Effector memory CD8-positive, alpha-beta T cell (primary cell): ENCODE results near the gene SPATA2L.
"Not testable (repeated sequence)": the region's sequence is repeated elsewhere in the genome, so short reads cannot be mapped to it uniquely, and the experiment has no call there.

ENCODE experiments used
- ATAC-seq: fragments of 150-1000 bp; cut with Tn5 transposase; replicated peaks from 2 replicates; pipeline ENCODE4 v1.10.0; 2021; ENCODE audit warnings: mild to moderate bottlenecking, moderate library complexity
- DNase-seq, 3 experiments: peaks; one replicate each; pipeline ENCODE4 v3.0.0; 2021
- H3K27ac Mint-ChIP-seq, 2 donors: one replicate each; pipeline ENCODE4 v1.8.0; 2022; ENCODE audit warnings: mild to moderate bottlenecking in 2 of 2, mixed read lengths in 2 of 2, moderate library complexity in 2 of 2
- H3K27me3 Mint-ChIP-seq, 2 donors: one replicate each; pipeline ENCODE4 v1.8.0; 2022; ENCODE audit warnings: mixed read lengths in 2 of 2
- H3K36me3 Mint-ChIP-seq: one replicate; pipeline ENCODE4 v1.8.0; 2022; ENCODE audit warnings: mild to moderate bottlenecking, moderate library complexity, mixed read lengths; ENCODE audit not compliant: insufficient read depth
- H3K4me1 Mint-ChIP-seq, 2 donors: one replicate each; pipeline ENCODE4 v1.8.0; 2022; ENCODE audit warnings: low read depth in 2 of 2, mixed read lengths in 2 of 2
- H3K4me3 Mint-ChIP-seq, 2 donors: one replicate each; pipeline ENCODE4 v1.8.0; 2022; ENCODE audit warnings: mild to moderate bottlenecking in 2 of 2, mixed read lengths in 2 of 2, moderate library complexity in 2 of 2
- H3K9me3 Mint-ChIP-seq, 2 donors: one replicate each; pipeline ENCODE4 v1.8.0; 2022; ENCODE audit warnings: mixed read lengths in 2 of 2

Gene SPATA2L

DNA sequence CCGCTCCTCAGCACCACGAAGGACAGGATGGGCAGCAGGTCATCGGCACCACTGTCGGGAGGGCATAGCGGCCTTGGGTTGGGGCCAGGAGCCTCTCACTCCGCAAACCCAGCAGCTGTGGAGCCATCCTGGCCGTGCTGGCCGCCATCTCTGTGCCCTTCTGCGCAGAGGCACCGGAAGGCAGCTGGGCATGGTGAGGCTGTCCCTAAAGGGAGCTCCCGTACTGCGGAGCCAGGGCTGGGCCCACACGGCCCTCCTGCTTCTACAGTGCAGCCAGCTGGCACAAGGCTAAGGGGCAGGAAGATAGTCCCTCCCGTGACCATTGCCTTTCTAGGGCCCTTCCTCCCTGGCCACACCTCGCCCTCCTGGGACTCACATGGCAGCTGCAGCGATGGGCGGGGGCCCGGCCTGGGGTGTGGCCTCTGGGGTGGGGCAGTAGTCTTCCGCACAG, 7.0 kb upstream of the SPATA2L start:
- ATAC-seq = no peak
- no peaks in the 10 kb centered on the region for H3K27me3 Mint-ChIP-seq
- H3K4me3 Mint-ChIP-seq = no peak overlapping the region

DNA sequence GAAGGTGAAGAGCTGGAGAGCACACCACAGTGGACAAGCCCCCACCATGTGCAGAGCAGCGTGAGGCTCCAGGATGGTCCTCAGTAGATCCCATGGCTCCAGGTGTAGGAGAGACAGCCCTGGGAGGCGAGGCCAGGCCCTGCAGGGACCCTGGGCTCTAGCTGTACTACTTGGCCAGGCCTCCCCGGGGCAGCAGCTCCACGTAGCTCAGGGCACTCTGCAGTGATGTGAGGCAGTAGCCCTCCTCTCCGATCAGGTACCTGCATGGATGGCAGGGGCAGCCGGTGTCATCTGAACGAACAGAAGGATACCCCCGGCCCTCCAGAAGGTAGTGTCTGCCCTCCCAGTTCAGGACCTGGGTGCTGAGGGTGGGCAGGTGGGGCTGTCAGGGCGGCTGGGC, 6.2 kb upstream of the SPATA2L start:
- Mint-ChIP-seq H3K27me3 (no peaks in the 10 kb centered on the region), H3K4me1 (peaks cover 5 to 8% of the 10 kb centered on the region in 2 donors), H3K4me3 (no peak overlapping the region), H3K27ac (no peak overlapping the region), H3K36me3 (peaks cover 3% of the 10 kb centered on the region), H3K9me3 (no peaks in the 10 kb centered on the region)
- DNase-seq (no peak), ATAC-seq (no peak)

More for the DNA sequence above, 7.0 kb upstream of the SPATA2L start:
- DNase-seq = no peak
- H3K27ac Mint-ChIP-seq = no peak overlapping the region
- peaks cover 3% of the 10 kb centered on the region for H3K36me3 Mint-ChIP-seq
- H3K4me1 Mint-ChIP-seq = peaks cover 5 to 8% of the 10 kb centered on the region in 2 donors
- H3K9me3 Mint-ChIP-seq = no peaks in the 10 kb centered on the region

DNA sequence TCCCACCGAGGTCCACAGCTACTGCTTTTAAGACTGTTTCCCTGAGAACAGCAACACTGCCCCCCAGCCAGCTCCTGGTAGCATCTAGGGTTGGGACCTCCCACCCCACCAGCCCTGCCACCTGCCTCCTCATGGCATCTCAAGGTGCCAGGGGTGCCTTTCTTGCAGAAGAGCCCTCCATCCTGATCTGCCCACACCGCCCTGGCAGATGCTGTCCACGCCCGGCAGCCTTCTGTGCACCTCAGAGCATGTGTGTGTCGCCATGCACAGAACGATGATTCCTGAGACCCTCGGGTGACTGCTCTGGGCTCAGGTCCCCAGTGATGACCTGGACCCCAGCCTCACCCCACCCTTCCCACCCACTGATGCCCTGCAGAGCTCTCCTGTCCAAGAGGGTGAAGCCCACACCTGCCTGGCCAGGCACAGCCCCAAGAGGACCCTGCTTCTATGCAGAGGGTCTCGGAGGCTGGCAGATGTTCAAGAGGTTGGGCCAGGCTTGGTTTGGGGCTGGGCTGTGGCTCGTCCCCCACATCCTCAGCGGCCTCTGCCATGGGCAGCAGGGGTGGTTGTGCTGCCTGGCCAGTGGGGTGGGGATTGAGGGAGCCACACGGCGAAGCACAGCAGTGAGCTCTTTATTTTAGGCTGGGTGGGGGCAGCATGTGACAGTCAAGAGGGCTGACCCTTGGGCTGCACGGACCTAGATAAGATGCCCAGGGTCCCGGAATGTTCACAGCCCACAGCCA, 5.2 kb upstream of the SPATA2L start:
- H3K27ac Mint-ChIP-seq = no peak overlapping the region
- no peaks in the 10 kb centered on the region for H3K9me3 Mint-ChIP-seq
- no peak overlapping the region for H3K4me3 Mint-ChIP-seq
- H3K4me1 Mint-ChIP-seq = peaks cover 5 to 8% of the 10 kb centered on the region in 2 donors
- ATAC-seq (no peak), DNase-seq (no peak)
- peaks cover 3% of the 10 kb centered on the region for H3K36me3 Mint-ChIP-seq
- H3K27me3 Mint-ChIP-seq = no peaks in the 10 kb centered on the region

DNA sequence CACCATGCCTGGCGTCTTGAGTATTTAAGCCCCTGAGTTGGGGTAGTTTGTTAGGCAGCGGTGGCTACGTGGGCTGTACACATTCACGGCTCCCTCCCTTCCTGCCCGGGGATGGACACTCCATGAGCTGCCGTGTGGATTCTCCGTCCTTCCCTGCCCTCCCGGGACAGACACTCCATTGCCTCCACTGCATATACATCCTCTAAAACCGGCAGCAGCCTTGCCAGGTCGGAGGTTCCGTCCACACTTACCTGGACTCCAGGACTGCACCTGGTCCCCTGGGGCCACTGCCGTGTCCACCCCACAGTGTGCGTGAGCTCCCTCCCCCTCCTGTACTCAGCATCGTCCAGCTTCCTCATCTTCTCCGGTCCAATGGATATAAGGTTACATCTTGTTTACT, 3.5 kb upstream of the SPATA2L start:
- Mint-ChIP-seq H3K4me3 (no peak overlapping the region), H3K9me3 (no peaks in the 10 kb centered on the region), H3K4me1 (peaks cover 8 to 9% of the 10 kb centered on the region in 2 donors), H3K27me3 (no peaks in the 10 kb centered on the region), H3K36me3 (peaks cover 16% of the 10 kb centered on the region), H3K27ac (no peak overlapping the region)
- no peak for ATAC-seq
- DNase-seq = no peak

DNA sequence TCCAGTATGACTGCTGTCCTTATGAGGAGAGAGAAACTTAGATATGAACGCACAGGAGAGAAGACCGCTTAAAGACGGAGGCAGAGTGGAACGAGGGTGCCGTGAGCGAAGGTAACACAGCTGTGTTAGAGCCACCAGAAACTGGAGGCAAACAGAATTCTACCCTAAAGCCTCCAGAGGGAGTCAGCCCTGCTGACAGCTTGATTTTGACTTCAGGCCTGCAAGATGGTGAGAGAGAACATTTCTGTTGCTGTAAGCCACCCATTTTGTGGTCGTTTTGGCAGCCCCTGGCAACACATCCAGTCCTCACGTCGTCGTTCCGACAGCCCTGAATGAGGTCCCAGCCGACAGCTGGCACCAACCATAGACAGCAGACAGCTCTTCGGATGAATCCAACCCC, 2.8 kb upstream of the SPATA2L start:
- H3K9me3 Mint-ChIP-seq = no peaks in the 10 kb centered on the region
- H3K27ac Mint-ChIP-seq = no peak overlapping the region
- ATAC-seq (no peak), DNase-seq (no peak)
- peaks cover 10 to 11% of the 10 kb centered on the region in 2 donors for H3K4me1 Mint-ChIP-seq
- H3K36me3 Mint-ChIP-seq = peaks cover 21% of the 10 kb centered on the region
- no peaks in the 10 kb centered on the region for H3K27me3 Mint-ChIP-seq
- no peak overlapping the region for H3K4me3 Mint-ChIP-seq

DNA sequence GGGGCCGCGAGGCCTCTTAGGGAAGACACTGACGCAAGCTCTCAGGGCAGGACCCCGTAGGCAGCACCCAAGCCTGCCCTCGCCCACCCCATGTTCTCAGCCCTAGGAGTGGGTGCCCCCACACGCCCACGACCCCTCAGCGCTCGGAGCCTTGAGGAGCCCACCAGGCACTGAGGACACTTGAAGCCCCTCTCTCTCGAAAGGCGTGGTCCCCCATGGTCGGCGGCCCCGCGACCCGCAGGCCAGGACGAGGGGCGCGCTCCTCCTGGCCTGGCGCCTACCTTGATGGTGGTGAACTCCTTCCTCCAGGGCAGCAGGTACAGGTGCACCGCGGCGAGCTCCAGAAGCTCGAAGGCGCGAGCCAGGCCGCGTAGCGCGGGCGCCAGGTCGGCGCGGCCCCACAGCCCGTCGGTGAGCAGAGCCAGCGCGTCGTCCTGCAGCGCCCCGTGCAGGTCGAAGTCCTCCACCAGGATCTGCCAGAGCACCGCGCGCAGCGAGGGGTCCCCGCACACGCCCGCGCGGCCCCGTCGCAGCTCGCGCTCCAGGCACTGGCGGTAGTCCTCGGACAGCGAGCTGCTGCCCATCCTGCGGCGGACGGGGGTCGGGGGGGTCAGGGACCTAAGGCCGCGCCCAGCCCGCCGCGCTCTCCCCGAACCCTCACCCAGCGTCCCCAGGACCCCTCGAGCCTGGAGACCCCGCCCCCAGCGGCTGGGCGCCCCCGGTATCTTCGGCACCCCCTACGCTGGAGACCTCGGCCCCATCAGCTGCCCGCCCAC, 668 bp downstream of the SPATA2L start:
- Mint-ChIP-seq H3K27me3 (no peaks in the 10 kb centered on the region), H3K9me3 (no peaks in the 10 kb centered on the region), H3K4me1 (peaks cover 7 to 20% of the 10 kb centered on the region in 2 donors), H3K27ac (peak overlapping the region; percentile 88 to 89), H3K4me3 (peak overlapping the region; percentile 77), H3K36me3 (peaks cover 45% of the 10 kb centered on the region)
- peak; percentile 36 for ATAC-seq
- DNase-seq = peak; percentile 56 to 61 (median 60)

DNA sequence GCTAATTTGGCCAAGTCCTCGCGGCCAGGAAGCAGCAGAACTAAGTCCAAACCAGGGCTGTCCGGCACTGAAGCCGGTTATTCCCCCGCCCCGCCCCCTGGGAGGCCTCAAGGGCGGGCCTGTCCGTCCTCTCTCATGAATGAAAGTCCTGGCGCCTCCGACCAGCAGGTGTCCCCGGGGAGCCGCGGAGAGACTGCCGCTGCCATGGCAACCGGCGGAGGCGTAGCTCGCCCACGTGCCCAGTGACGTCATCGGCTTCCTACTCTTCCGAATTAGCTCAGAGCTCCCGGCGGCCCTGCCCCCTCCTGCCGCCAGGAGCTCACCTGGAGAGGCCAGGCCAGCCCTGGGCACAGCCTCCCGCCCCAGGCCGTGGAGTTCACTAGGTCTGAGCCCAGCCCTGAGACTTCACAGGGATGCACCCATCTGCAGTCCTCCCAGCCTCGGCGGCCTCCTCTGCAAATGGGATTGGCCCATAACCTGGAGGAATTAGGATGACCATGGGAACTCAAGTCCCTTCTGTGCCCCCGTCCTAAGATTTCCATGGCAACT, 1.3 kb downstream of the SPATA2L start:
- H3K4me3 Mint-ChIP-seq = peak overlapping the region; percentile 77
- peak; percentile 92 to 93 (median 93) for DNase-seq

DNA sequence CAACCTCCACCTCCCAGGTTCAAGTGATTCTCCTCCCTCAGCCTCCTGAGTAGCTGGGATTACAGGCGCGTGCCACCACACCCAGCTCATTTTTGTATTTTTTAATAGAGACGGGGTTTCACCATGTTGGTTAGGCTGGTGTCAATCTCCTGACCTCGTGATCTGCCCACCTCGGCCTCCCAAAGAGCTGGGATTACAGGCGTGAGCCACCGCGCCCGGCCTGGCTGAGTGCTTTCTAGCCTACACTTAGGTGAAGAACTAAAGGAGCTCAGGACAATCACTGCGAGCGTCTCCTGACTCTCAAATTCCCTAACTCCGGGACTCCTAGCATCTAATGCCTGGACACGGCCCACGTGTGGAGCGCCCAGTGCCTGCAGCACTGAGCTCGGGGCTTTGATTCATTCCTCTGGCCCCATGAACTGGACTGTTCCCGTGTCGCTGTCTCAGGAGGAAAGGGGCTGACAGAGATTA, 1.8 kb downstream of the SPATA2L start:
- peaks cover 56% of the 10 kb centered on the region for H3K36me3 Mint-ChIP-seq
- peaks cover 5 to 27% of the 10 kb centered on the region in 2 donors for H3K4me1 Mint-ChIP-seq
- not testable (repeated sequence) for H3K9me3 Mint-ChIP-seq, DNase-seq, H3K27me3 Mint-ChIP-seq, ATAC-seq
- H3K27ac Mint-ChIP-seq = peak overlapping the region; percentile 88 to 89
- H3K4me3 Mint-ChIP-seq = peak overlapping the region; percentile 77

More for the DNA sequence above, 1.3 kb downstream of the SPATA2L start:
- Mint-ChIP-seq H3K9me3 (no peaks in the 10 kb centered on the region), H3K27ac (peak overlapping the region; percentile 88 to 89), H3K27me3 (no peaks in the 10 kb centered on the region), H3K36me3 (peaks cover 51% of the 10 kb centered on the region), H3K4me1 (peaks cover 5 to 23% of the 10 kb centered on the region in 2 donors)
- ATAC-seq = peak; percentile 22

DNA sequence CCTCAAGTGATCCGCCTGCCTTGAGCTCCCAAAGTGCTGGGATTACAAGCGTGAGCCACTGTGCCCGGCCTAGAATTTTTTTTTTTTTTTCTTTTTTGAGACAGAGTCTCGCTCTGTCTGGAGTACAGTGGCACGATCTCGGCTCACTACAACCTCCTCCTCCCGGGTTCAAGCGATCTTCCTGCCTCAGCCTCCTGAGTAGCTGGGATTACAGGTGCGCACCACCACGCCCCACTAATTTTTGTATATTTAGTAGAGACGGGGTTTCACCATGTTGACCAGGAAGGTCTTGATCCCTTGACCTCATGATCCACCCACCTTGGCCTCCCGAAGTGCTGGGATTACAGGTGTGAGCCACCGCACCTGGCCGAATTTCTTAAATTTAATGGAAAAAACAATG, 2.8 kb downstream of the SPATA2L start:
- Mint-ChIP-seq H3K4me1 (peaks cover 5 to 27% of the 10 kb centered on the region in 2 donors), H3K27ac (peak overlapping the region; percentile 73 to 88), H3K36me3 (peaks cover 58% of the 10 kb centered on the region)
- DNase-seq, H3K9me3 Mint-ChIP-seq, ATAC-seq, H3K27me3 Mint-ChIP-seq, H3K4me3 Mint-ChIP-seq: not testable (repeated sequence)

DNA sequence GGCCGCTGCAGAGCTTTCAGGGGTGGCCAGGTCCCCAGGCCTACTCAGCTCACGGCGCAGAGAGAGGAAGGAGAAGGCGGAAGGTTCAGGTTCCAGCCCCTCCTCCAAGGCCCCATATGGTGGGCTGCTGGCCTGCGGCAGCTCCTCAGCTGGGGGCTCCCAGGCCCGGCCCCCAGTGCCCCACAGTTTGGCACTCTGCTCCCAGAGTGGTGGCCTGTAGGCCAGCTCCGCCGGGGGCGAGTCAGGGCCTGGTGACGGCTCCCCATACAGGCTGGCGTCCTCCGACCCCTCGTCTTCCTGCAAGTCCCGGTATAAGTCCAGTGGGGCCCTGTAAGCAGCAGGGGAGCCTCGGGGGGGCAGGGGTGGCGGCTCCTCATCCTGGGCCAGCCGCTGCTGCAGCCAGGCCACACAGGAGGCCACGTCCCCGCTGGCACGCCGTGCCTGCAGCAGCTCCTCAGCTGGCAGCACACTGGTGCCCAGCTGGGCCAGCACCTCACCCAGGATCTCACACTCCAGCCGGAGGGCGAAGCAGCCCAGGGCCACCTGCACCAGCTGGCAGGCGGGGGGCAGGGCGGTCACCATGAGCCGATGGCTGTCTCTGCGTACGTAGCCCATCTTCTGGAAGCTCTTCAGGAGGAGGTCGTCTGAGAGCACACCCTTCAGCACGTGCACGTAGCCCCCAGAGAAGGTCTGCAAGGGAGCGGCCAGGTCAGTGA, 3.7 kb downstream of the SPATA2L start:
- Mint-ChIP-seq H3K4me3 (no peak overlapping the region), H3K4me1 (peaks cover 5 to 27% of the 10 kb centered on the region in 2 donors), H3K27ac (no peak overlapping the region), H3K9me3 (no peaks in the 10 kb centered on the region), H3K36me3 (peaks cover 67% of the 10 kb centered on the region), H3K27me3 (no peaks in the 10 kb centered on the region)
- DNase-seq (no peak), ATAC-seq (no peak)

DNA sequence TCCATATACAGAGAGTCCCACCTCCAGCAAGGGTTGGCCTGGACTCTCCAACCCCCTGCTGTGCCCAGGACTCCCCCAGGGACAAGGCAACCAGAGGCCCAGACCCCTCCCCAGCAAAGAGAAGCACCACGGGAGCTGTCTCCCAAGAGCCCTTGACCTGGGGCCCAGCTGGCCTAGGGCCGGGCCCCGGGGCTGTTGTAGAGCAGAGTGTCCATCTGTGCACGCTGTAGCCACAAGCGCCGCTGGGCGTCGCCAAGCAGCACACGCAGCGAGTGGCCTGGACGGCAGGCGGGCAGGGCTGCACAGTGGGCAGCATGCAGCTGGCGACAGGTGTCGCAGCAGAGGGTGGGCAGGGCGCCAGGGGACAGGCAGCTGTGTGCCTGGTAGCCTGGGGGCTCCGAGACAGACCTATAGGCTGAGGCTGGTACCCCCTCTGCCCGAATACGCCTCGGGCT, 4.3 kb downstream of the SPATA2L start:
- DNase-seq (no peak), ATAC-seq (no peak)
- H3K4me1 Mint-ChIP-seq = peaks cover 5 to 27% of the 10 kb centered on the region in 2 donors
- no peak overlapping the region for H3K4me3 Mint-ChIP-seq
- no peaks in the 10 kb centered on the region for H3K27me3 Mint-ChIP-seq
- H3K9me3 Mint-ChIP-seq = no peaks in the 10 kb centered on the region
- peaks cover 72% of the 10 kb centered on the region for H3K36me3 Mint-ChIP-seq
- H3K27ac Mint-ChIP-seq = peak overlapping the region; percentile 44 to 79

DNA sequence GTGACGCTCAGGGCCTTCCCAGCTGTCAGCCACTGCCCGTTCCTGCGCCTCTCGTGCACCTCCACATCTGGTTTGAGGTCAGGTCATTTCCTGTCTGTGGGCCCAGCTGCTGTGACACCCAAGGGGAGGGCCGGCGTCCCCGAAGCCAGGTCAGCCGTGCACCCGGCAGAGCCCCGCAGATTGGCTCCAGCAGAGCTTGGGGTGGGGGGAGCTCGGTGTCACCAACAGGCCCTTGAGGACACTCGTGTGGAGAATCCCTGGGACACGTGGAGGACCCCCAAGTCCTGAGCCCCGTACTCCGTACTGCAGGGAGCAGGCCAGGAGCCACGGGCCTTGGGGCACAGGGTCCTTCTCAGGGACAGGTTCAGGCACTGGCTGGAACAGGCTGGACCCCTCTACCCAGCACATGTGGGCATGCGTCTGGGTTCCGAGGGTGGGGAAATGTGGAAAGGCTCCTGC, 4.8 kb downstream of the SPATA2L start:
- Mint-ChIP-seq H3K4me1 (peaks cover 5 to 27% of the 10 kb centered on the region in 2 donors), H3K9me3 (no peaks in the 10 kb centered on the region), H3K36me3 (peaks cover 75% of the 10 kb centered on the region), H3K27me3 (no peaks in the 10 kb centered on the region), H3K27ac (peak overlapping the region; percentile 44 to 79), H3K4me3 (peak overlapping the region; percentile 33 to 61)
- DNase-seq = peak; percentile 49 to 61 (median 58)
- peak; percentile 37 for ATAC-seq
